RWPE2 (cell line): Measurements from ENCODE around the gene RBM47.

Experiments used
- ATAC-seq: fragments of 200-7000 bp; cut with Tn5 transposase; 3 replicates; pipeline ENCODE4 v1.9.1; 2021; ENCODE audit warnings: low read depth
- DNase-seq: peaks from one replicate; pipeline ENCODE4 v3.0.0-alpha.2; 2020; ENCODE audit warnings: low spot score
- H3K27ac ChIP-seq: fragments of 450-650 bp; 2 replicates; pipeline ENCODE4 v1.5.1; 2017; ENCODE audit warnings: mild to moderate bottlenecking; ENCODE audit not compliant: poor library complexity, severe bottlenecking
- H3K27me3 ChIP-seq: fragments of 250-450 bp; sonication (Bioruptor Pico); 2 replicates; pipeline ENCODE4 v1.5.1; 2021; ENCODE audit warnings: mild to moderate bottlenecking, moderate library complexity; ENCODE audit not compliant: insufficient read depth, poor library complexity, severe bottlenecking
- H3K36me3 ChIP-seq: fragments of 250-450 bp; sonication (Bioruptor Pico); 2 replicates; pipeline ENCODE4 v1.5.1; 2020; ENCODE audit warnings: low read depth, mild to moderate bottlenecking, moderate library complexity
- H3K4me1 ChIP-seq: fragments of 250-450 bp; sonication (Bioruptor Pico); 2 replicates; pipeline ENCODE4 v1.5.1; 2021; ENCODE audit warnings: mild to moderate bottlenecking, moderate library complexity; ENCODE audit not compliant: insufficient read depth, poor library complexity, severe bottlenecking
- H3K4me3 ChIP-seq: fragments of 250-450 bp; sonication (Bioruptor Pico); 2 replicates; pipeline ENCODE4 v1.5.1; 2021; ENCODE audit warnings: mild to moderate bottlenecking, moderate library complexity; ENCODE audit not compliant: severe bottlenecking
- H3K9me3 ChIP-seq: fragments of 250-450 bp; sonication (Bioruptor Pico); 2 replicates; pipeline ENCODE4 v1.5.1; 2021; ENCODE audit warnings: mild to moderate bottlenecking, moderate library complexity; ENCODE audit not compliant: severe bottlenecking
- CTCF ChIP-seq: fragments of 450-650 bp; IDR thresholded peaks from one replicate; pipeline ENCODE4 v1.5.1; 2017; ENCODE audit warnings: mild to moderate bottlenecking, moderate library complexity; ENCODE audit not compliant: poor library complexity, severe bottlenecking

RBM47 gene

GRCh38 chr4:40586729-40587128 is 42.9 kb downstream of the RBM47 start:
- no peaks in the 10 kb centered on the region for H3K9me3 ChIP-seq
- peak overlapping the region; percentile 52 for H3K27ac ChIP-seq
- H3K27me3 ChIP-seq = no peaks in the 10 kb centered on the region
- peaks cover 30% of the 10 kb centered on the region for H3K4me1 ChIP-seq
- TF ChIP-seq CTCF = no peak
- no peak for ATAC-seq
- H3K36me3 ChIP-seq = no peaks in the 10 kb centered on the region
- no peak overlapping the region for H3K4me3 ChIP-seq
- DNase-seq = no peak

GRCh38 chr4:40586034-40586433 is 43.6 kb downstream of the RBM47 start:
- Histone ChIP-seq H3K4me3 (no peak overlapping the region), H3K9me3 (no peaks in the 10 kb centered on the region), H3K27ac (no peak overlapping the region), H3K27me3 (no peaks in the 10 kb centered on the region), H3K36me3 (no peaks in the 10 kb centered on the region), H3K4me1 (peaks cover 30% of the 10 kb centered on the region)
- TF ChIP-seq CTCF = no peak
- DNase-seq = no peak
- peak; percentile 76 for ATAC-seq

GRCh38 chr4:40585201-40585799 is 44.4 kb downstream of the RBM47 start:
- no peak for TF ChIP-seq CTCF
- H3K4me1 ChIP-seq = peaks cover 32% of the 10 kb centered on the region
- no peaks in the 10 kb centered on the region for H3K36me3 ChIP-seq
- no peak for DNase-seq
- no peak overlapping the region for H3K4me3 ChIP-seq
- peak; percentile 21; the same call in 1 of the 3 replicates for ATAC-seq
- no peak overlapping the region for H3K27ac ChIP-seq
- no peaks in the 10 kb centered on the region for H3K27me3 ChIP-seq
- no peaks in the 10 kb centered on the region for H3K9me3 ChIP-seq

GRCh38 chr4:40584517-40585141 is 45.0 kb downstream of the RBM47 start:
- no peak overlapping the region for H3K27ac ChIP-seq
- no peak for DNase-seq

More at GRCh38 chr4:40584517-40585141, 45.0 kb downstream of the RBM47 start:
- no peaks in the 10 kb centered on the region for H3K36me3 ChIP-seq
- no peak for TF ChIP-seq CTCF
- no peak overlapping the region for H3K4me3 ChIP-seq
- no peaks in the 10 kb centered on the region for H3K27me3 ChIP-seq
- no peaks in the 10 kb centered on the region for H3K9me3 ChIP-seq
- no peak for ATAC-seq
- peaks cover 35% of the 10 kb centered on the region for H3K4me1 ChIP-seq
